ENCODE results near the gene CCS. TPM values are rescaled to one million over a fixed set of nuclear protein-coding genes. Genes with fewer than 3 reads are reported as not detected.
A peak's percentile ranks its signal among the peaks of the same experiment; 100 is the strongest.
"Not testable (repeated sequence)": the region's sequence is repeated elsewhere in the genome, so short reads cannot be mapped to it uniquely, and the experiment has no call there.

CCS gene
- total and polyA plus RNA-seq, 8 donors: 16.9 to 125 (median 20.8) TPM

DNA sequence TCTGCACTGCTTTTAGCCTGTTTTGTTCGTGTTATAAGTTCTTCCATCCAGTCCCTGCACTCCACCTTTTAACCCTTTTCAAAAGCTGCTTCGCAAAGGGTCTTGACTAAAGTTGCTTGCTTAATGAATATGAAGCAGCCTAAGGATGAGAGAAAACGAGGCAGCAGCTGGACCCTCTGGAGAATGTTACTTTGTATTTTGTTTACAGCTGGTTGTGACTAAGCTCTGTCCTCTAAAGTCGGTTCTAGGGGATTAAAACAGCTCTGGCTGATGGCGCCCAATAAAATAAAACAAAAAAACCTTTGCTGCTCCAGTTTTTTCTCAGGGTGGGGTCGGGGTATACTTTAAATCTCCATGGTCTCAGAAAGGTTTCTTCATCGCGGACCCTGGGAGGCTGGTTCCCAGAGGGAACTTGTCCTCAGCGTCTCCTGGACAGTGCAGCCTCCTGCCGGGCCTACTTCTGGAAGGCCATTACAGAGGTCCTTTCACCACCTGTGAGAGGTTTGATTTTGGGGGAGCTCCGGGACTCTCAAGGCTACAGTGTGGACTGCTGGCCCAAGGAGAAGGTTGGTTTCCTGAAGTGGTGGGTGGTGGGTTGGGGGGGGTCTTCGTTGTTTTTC lies 44.7 kb downstream of the CCS start:
- ATAC-seq (peak; percentile 3 to 11 (median 5)), DNase-seq (no peak), FAIRE-seq (no peak)
- H3K4me1 ChIP-seq: peaks cover 26 to 34% (median 29%) of the 10 kb centered on the region in 3 donors
- peaks cover under 1 to 4% (median 2%) of the 10 kb centered on the region in 3 donors for H3K36me3 ChIP-seq
- H3K9me3 ChIP-seq: no peaks in the 10 kb centered on the region
- peak overlapping the region; percentile 7 to 91 (median 66) for H3K27ac ChIP-seq
- H3K27me3 ChIP-seq: no peaks in the 10 kb centered on the region
- TF ChIP-seq, protein P1, sequence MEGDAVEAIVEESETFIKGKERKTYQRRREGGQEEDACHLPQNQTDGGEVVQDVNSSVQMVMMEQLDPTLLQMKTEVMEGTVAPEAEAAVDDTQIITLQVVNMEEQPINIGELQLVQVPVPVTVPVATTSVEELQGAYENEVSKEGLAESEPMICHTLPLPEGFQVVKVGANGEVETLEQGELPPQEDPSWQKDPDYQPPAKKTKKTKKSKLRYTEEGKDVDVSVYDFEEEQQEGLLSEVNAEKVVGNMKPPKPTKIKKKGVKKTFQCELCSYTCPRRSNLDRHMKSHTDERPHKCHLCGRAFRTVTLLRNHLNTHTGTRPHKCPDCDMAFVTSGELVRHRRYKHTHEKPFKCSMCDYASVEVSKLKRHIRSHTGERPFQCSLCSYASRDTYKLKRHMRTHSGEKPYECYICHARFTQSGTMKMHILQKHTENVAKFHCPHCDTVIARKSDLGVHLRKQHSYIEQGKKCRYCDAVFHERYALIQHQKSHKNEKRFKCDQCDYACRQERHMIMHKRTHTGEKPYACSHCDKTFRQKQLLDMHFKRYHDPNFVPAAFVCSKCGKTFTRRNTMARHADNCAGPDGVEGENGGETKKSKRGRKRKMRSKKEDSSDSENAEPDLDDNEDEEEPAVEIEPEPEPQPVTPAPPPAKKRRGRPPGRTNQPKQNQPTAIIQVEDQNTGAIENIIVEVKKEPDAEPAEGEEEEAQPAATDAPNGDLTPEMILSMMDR (IDR thresholded peaks at IDR 0.05): no peak
- WGBS, 2 donors: 50 to 53% methylated on average over 12 of the region's 12 CpGs
- intact Hi-C loops (cut with DNase I): no loop called here
- H3K4me3 ChIP-seq: peak overlapping the region in 3 of 4 donors; percentile 4 to 77 (median 72)

DNA sequence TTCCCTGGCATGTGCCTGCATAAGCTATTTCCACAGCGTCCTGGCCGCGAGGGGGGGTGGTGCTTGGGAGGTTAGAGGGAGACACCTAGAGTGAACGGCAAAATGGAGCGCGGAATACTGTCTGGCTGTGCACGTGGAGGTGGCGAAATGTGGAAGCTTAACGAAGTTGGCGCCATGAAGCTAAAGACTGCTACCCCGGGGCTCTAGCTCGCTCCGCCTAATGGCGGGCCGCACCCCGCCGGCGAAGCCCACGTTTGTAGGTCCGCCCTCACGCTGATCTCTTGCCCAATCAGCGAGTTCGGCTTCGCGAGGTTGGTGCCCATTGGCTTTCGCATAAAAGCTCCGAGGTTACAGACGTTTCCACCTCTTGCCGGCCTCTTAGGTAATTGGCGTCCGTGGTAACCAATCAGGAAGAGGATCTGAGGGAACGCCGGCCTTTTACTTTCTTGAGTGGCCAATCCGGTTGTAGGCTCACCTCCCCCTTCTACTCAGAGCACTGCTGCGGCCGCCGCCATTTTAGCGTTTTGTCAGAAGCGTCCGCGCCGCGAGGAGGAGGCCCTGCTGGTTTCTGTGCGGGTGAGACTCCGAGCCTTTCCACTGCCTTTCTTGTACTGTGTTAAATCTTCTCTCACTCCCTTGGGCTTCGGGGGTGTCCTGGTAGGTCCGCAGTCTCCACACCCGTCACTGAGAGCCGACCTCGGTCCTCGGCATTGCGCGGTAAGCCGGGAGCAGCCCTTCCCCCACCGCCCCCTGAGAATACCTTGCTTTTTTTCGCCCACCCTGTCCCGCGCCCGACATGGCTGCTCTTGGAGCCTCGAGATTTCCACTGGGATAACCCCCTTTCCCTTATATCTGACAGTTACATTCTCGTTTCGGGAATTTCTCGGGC lies 45.4 kb downstream of the CCS start, which contains the start of gene RBM4:
Gene RBM4, plus strand, starts transcription at position 527 of the 889 bp plus-strand sequence. CDS start 1,009 bp downstream, outside the sequence.
- H3K36me3 ChIP-seq: peaks cover 4 to 8% (median 4%) of the 10 kb centered on the region in 3 donors
- no peaks in the 10 kb centered on the region for H3K27me3 ChIP-seq
- H3K27ac ChIP-seq: peak within 1 kb of the TSS; percentile 58 to 91 (median 77)
- intact Hi-C loops (cut with DNase I): no loop called here
- DNase-seq: peak; percentile 90 to 99 (median 98)
- H3K4me3 ChIP-seq: peak within 1 kb of the TSS; percentile 44 to 77 (median 72)
- H3K9me3 ChIP-seq: no peaks in the 10 kb centered on the region
- peak; percentile 84 for FAIRE-seq
- TF ChIP-seq, protein P1 (IDR thresholded peaks at IDR 0.05): no peak
- WGBS, 2 donors: 0 to 1% methylated on average over 63 of the region's 63 CpGs
- ATAC-seq: peak; percentile 91 to 97 (median 96)
- H3K4me1 ChIP-seq: peaks cover 29 to 42% (median 31%) of the 10 kb centered on the region in 3 donors

DNA sequence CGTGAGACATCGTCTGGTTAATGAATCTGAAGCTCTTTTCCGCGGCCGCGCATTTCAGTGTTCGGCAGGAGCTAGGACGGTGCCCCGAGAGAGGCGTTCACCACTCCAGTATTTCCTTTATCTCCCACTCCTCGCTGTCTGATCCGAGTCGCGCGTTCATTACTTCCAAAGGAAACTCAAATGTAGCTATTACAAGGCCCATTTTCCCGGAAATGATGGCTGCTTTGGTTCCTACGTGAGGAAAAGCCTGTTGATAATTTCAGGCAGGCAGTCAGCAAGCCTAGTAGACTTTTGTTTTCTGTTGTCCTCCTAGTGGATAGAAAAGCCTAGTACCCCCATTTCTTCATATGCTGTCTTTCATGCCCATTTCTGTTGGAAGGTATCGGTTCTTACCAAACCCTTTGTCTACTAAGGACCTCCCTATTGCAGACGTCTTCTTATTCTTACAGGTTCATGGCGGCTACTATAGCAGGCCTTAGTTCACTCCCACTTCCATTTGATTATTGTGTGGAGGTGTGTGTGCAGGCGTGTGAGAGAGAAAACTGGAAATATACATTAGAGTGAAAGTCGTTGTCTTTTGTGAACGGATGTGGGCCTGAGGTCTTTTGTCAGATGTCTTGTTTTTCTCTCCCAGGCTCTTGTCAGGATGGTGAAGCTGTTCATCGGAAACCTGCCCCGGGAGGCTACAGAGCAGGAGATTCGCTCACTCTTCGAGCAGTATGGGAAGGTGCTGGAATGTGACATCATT lies 46.3 kb downstream of the CCS start:
- 2% methylated on average over 27 of the region's 27 CpGs for WGBS, 2 donors
- peaks cover 35 to 50% (median 36%) of the 10 kb centered on the region in 3 donors for H3K4me1 ChIP-seq
- peak; percentile 8 to 17 (median 10) for ATAC-seq

DNA sequence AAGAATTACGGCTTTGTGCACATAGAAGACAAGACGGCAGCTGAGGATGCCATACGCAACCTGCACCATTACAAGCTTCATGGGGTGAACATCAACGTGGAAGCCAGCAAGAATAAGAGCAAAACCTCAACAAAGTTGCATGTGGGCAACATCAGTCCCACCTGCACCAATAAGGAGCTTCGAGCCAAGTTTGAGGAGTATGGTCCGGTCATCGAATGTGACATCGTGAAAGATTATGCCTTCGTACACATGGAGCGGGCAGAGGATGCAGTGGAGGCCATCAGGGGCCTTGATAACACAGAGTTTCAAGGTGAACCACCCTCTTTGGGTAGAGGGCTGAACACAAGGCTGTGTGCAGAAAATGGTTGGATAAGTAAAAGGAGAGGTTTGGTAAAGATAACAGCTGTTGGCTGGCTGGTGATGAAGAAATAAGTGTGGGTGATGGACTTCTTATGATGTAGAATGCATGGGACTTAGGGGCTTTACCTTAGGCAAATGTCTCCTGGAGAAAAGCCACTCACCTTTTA lies 46.9 kb downstream of the CCS start:
- H3K36me3 ChIP-seq: peaks cover 4 to 22% (median 13%) of the 10 kb centered on the region in 3 donors
- H3K27me3 ChIP-seq; H3K9me3 ChIP-seq; ATAC-seq; intact Hi-C loops (cut with DNase I); FAIRE-seq; DNase-seq; H3K27ac ChIP-seq: not testable (repeated sequence)
- 25 to 39% methylated on average over 8 to 9 of the region's 10 CpGs for WGBS, 2 donors
- H3K4me1 ChIP-seq: peaks cover 36 to 57% (median 40%) of the 10 kb centered on the region in 3 donors
- peak overlapping the region in 2 of 4 donors; percentile 72 to 77 for H3K4me3 ChIP-seq

More for the DNA sequence above, 46.3 kb downstream of the CCS start:
- peak overlapping the region; percentile 44 to 77 (median 72) for H3K4me3 ChIP-seq
- TF ChIP-seq, protein P1 (IDR thresholded peaks at IDR 0.05): no peak
- H3K27ac ChIP-seq: peak overlapping the region; percentile 58 to 91 (median 77)
- DNase-seq (peak in 2 of 6 donors; percentile 35 to 40), FAIRE-seq (no peak)
- no peaks in the 10 kb centered on the region for H3K9me3 ChIP-seq
- H3K27me3 ChIP-seq: no peaks in the 10 kb centered on the region
- intact Hi-C loops (cut with DNase I): no loop called here
- H3K36me3 ChIP-seq: peaks cover 4 to 16% (median 13%) of the 10 kb centered on the region in 3 donors
